Neural cell (in vitro differentiated cells): Measurements from ENCODE around the gene RIOK1. TPM values are rescaled to one million over a fixed set of nuclear protein-coding genes. Genes with fewer than 3 reads are reported as not detected.

ENCODE experiments used
- H2AFZ ChIP-seq: fragments of 200-600, 300-800 bp; sonication (generic), shearing (Covaris generic); 2 replicates; pipeline ENCODE4 v1.6.0; 2014; ENCODE audit warnings: low read depth, mild to moderate bottlenecking, antibody characterized with exemption, low read length, moderate library complexity
- H3F3A ChIP-seq: fragments of 200-600 bp; shearing (Covaris generic); 2 replicates; pipeline ENCODE4 v1.6.1; 2016; ENCODE audit warnings: mild to moderate bottlenecking, moderate library complexity, mixed read lengths, antibody characterized with exemption, low read length; ENCODE audit not compliant: insufficient read depth, poor library complexity, severe bottlenecking
- H3K27ac ChIP-seq: fragments of 200-600, 300-800 bp; sonication (generic), shearing (Covaris generic); 2 replicates; pipeline ENCODE4 v1.5.1; 2014; ENCODE audit warnings: mild to moderate bottlenecking, low read length, moderate library complexity
- H3K27me3 ChIP-seq: fragments of 300-800, 200-600 bp; sonication (generic), shearing (Covaris generic); 2 replicates; pipeline ENCODE4 v1.6.0; 2014; ENCODE audit warnings: mild to moderate bottlenecking, low read depth, low read length, moderate library complexity; ENCODE audit not compliant: insufficient read depth
- H3K36me3 ChIP-seq: fragments of 300-800, 200-600 bp; sonication (generic), shearing (Covaris generic); 2 replicates; pipeline ENCODE4 v1.5.1; 2014; ENCODE audit warnings: mild to moderate bottlenecking, antibody characterized with exemption, low read length, moderate library complexity; ENCODE audit not compliant: insufficient read depth
- H3K4me2 ChIP-seq: fragments of 300-800, 200-600 bp; sonication (generic), shearing (Covaris generic); 2 replicates; pipeline ENCODE4 v1.6.0; 2014; ENCODE audit warnings: mild to moderate bottlenecking, low read length
- H3K4me3 ChIP-seq: fragments of 300-800, 200-600 bp; sonication (generic), shearing (Covaris generic); 2 replicates; pipeline ENCODE4 v1.5.1; 2014; ENCODE audit warnings: mild to moderate bottlenecking, low read length, moderate library complexity
- H3K79me2 ChIP-seq: fragments of 200-600 bp; shearing (Covaris generic); replicated peaks from 2 replicates; pipeline ENCODE4 v1.6.0; 2014; ENCODE audit warnings: mild to moderate bottlenecking, low read length, moderate library complexity; ENCODE audit not compliant: insufficient read depth
- H3K9ac ChIP-seq: fragments of 300-800, 200-600 bp; sonication (generic), shearing (Covaris generic); 2 replicates; pipeline ENCODE4 v1.6.1; 2016; ENCODE audit warnings: mild to moderate bottlenecking, low read length, mixed read lengths
- H3K9me2 ChIP-seq: fragments of 200-600 bp; shearing (Covaris generic); 2 replicates; pipeline ENCODE4 v1.6.1; 2016; ENCODE audit warnings: mild to moderate bottlenecking, low read length, mixed read lengths; ENCODE audit not compliant: insufficient read depth
- H3K9me3 ChIP-seq: fragments of 200-600, 300-800 bp; sonication (generic), shearing (Covaris generic); 2 replicates; pipeline ENCODE4 v1.6.1; 2016; ENCODE audit warnings: mild to moderate bottlenecking, mixed run types, low read length, moderate library complexity, mixed read lengths
- H4K20me1 ChIP-seq: fragments of 200-600 bp; shearing (Covaris generic); 2 replicates; pipeline ENCODE4 v1.6.1; 2016; ENCODE audit warnings: mild to moderate bottlenecking, mixed run types; ENCODE audit not compliant: insufficient read depth
- EP300 ChIP-seq: fragments of 450-650 bp; conservative IDR thresholded peaks from 2 replicates; pipeline ENCODE4 v1.6.1; 2014; ENCODE audit warnings: antibody characterized with exemption, mild to moderate bottlenecking, moderate library complexity; ENCODE audit not compliant: poor library complexity, severe bottlenecking
- EZH2 ChIP-seq: fragments of 200-600, 300-800 bp; shearing (Covaris generic), sonication (generic); IDR thresholded peaks from 2 replicates; pipeline ENCODE4 v1.6.1; 2014; ENCODE audit warnings: antibody characterized with exemption, low read length, borderline replicate concordance, mild to moderate bottlenecking; ENCODE audit not compliant: insufficient read depth, poor library complexity, severe bottlenecking
- MXI1 ChIP-seq: fragments of 450-650 bp; conservative IDR thresholded peaks from 2 replicates; pipeline ENCODE4 v1.6.1; 2014; ENCODE audit warnings: antibody characterized with exemption, mild to moderate bottlenecking; ENCODE audit not compliant: poor library complexity, severe bottlenecking
- POLR2AphosphoS5 ChIP-seq: IDR thresholded peaks from 2 replicates; pipeline ENCODE4 v1.6.1; 2012
- RAD21 ChIP-seq: fragments of 450-650 bp; conservative IDR thresholded peaks from 2 replicates; pipeline ENCODE4 v1.6.1; 2014; ENCODE audit warnings: antibody characterized with exemption, mild to moderate bottlenecking, moderate library complexity
- SMC3 ChIP-seq: fragments of 450-650 bp; conservative IDR thresholded peaks from 2 replicates; pipeline ENCODE4 v1.6.1; 2014; ENCODE audit warnings: antibody characterized with exemption, mild to moderate bottlenecking, moderate library complexity; ENCODE audit not compliant: poor library complexity
- TAF1 ChIP-seq: IDR thresholded peaks from 2 replicates; pipeline ENCODE4 v1.6.1; 2012; ENCODE audit warnings: low read depth
- polyA plus RNA-seq: library from polyadenylated mRNA; depleted of rRNA; stranded (reverse); fragments of >200 nt; gene quantifications from 2 replicates; pipeline ENCODE4 v1.2.3, GENCODE V29; 2014
- TF ChIP-seq, protein P1 (sequence below): IDR thresholded peaks from 2 replicates; pipeline ENCODE4 v1.6.1; 2012; ENCODE audit warnings: borderline replicate concordance
- TF ChIP-seq, protein P2 (sequence below): fragments of 450-650 bp; IDR thresholded peaks from 2 replicates; pipeline ENCODE4 v1.5.1; 2014; ENCODE audit warnings: antibody characterized with exemption, mild to moderate bottlenecking, moderate library complexity; ENCODE audit not compliant: poor library complexity, severe bottlenecking

RIOK1 gene
- polyA plus RNA-seq, 1 donor from 2014 or later: 27.4 TPM

DNA sequence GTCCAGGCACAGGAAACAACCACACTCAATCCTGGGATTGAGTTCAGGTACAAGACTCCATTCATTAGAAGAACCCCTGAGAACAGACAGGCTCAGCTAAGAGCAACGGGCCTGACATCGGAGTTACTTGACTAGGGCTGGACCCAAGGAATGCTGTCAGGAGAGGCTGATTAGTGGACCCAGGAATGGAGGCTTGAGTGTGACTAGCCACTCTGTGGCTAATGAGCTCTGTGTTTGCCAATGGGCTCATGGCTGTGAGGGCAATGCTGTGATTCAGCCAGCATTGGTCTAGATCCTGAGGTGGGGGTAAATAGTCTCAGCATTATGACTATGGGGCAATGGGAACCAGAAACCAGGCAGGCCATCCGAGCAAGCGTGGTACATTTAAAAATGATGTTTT, 71.8 kb downstream of the RIOK1 start:
- no peaks in the 10 kb centered on the region for H3K9me3 ChIP-seq

DNA sequence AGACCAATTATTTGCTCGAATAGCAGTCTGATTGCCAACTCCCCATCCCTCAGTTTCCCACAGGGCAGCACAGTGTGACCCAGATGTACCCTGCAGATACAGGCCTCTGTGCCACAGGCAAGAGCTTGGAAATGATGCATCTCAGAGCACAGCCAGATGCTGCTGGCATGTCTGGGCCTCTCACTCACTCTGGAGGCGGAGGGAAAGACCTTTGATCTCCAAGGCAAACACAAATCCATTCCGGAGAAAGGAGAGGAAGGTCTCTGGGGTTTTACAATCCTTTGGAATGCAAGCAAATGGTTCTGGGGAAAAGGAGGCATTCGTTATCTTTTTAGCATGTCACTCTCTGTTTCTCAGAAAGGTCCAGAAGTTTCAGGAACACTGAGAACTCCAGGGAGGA, 74.2 kb downstream of the RIOK1 start:
- Histone ChIP-seq H3K27ac (no peak overlapping the region), H3K36me3 (no peaks in the 10 kb centered on the region), H2AFZ (no peak overlapping the region), H3K27me3 (no peaks in the 10 kb centered on the region), H3K9me3 (no peaks in the 10 kb centered on the region), H3K4me2 (no peak overlapping the region), H3K9ac (no peak overlapping the region), H3K4me3 (no peak overlapping the region), H4K20me1 (no peaks in the 10 kb centered on the region), H3K9me2 (no peaks in the 10 kb centered on the region), H3F3A (no peaks in the 10 kb centered on the region), H3K79me2 (no peaks in the 10 kb centered on the region)
- TF ChIP-seq MXI1: no peak
- TF ChIP-seq, protein P1, sequence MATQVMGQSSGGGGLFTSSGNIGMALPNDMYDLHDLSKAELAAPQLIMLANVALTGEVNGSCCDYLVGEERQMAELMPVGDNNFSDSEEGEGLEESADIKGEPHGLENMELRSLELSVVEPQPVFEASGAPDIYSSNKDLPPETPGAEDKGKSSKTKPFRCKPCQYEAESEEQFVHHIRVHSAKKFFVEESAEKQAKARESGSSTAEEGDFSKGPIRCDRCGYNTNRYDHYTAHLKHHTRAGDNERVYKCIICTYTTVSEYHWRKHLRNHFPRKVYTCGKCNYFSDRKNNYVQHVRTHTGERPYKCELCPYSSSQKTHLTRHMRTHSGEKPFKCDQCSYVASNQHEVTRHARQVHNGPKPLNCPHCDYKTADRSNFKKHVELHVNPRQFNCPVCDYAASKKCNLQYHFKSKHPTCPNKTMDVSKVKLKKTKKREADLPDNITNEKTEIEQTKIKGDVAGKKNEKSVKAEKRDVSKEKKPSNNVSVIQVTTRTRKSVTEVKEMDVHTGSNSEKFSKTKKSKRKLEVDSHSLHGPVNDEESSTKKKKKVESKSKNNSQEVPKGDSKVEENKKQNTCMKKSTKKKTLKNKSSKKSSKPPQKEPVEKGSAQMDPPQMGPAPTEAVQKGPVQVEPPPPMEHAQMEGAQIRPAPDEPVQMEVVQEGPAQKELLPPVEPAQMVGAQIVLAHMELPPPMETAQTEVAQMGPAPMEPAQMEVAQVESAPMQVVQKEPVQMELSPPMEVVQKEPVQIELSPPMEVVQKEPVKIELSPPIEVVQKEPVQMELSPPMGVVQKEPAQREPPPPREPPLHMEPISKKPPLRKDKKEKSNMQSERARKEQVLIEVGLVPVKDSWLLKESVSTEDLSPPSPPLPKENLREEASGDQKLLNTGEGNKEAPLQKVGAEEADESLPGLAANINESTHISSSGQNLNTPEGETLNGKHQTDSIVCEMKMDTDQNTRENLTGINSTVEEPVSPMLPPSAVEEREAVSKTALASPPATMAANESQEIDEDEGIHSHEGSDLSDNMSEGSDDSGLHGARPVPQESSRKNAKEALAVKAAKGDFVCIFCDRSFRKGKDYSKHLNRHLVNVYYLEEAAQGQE: no peak
- TF ChIP-seq, protein P2, sequence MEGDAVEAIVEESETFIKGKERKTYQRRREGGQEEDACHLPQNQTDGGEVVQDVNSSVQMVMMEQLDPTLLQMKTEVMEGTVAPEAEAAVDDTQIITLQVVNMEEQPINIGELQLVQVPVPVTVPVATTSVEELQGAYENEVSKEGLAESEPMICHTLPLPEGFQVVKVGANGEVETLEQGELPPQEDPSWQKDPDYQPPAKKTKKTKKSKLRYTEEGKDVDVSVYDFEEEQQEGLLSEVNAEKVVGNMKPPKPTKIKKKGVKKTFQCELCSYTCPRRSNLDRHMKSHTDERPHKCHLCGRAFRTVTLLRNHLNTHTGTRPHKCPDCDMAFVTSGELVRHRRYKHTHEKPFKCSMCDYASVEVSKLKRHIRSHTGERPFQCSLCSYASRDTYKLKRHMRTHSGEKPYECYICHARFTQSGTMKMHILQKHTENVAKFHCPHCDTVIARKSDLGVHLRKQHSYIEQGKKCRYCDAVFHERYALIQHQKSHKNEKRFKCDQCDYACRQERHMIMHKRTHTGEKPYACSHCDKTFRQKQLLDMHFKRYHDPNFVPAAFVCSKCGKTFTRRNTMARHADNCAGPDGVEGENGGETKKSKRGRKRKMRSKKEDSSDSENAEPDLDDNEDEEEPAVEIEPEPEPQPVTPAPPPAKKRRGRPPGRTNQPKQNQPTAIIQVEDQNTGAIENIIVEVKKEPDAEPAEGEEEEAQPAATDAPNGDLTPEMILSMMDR: no peak
- TF ChIP-seq RAD21: no peak
- no peak for TF ChIP-seq EP300
- TF ChIP-seq POLR2AphosphoS5: no peak
- no peak for TF ChIP-seq TAF1

More for the DNA sequence above, 71.8 kb downstream of the RIOK1 start:
- H3K27me3 ChIP-seq: no peaks in the 10 kb centered on the region
- H2AFZ ChIP-seq: no peak overlapping the region
- no peak overlapping the region for H3K4me2 ChIP-seq
- H4K20me1 ChIP-seq: no peaks in the 10 kb centered on the region
- H3K79me2 ChIP-seq: no peaks in the 10 kb centered on the region
- TF ChIP-seq EP300: no peak
- no peak for TF ChIP-seq TAF1
- TF ChIP-seq SMC3: no peak
- TF ChIP-seq, protein P2: no peak
- no peak for TF ChIP-seq RAD21
- no peak for TF ChIP-seq MXI1
- no peak for TF ChIP-seq POLR2AphosphoS5
- TF ChIP-seq, protein P1: no peak
- TF ChIP-seq EZH2: no peak
- H3K4me3 ChIP-seq: no peak overlapping the region
- H3K9me2 ChIP-seq: no peaks in the 10 kb centered on the region
- no peak overlapping the region for H3K9ac ChIP-seq
- no peak overlapping the region for H3K27ac ChIP-seq
- H3F3A ChIP-seq: no peaks in the 10 kb centered on the region
- no peaks in the 10 kb centered on the region for H3K36me3 ChIP-seq
